ENCODE results near the gene BIRC7.
"Not testable (repeated sequence)": the region's sequence is repeated elsewhere in the genome, so short reads cannot be mapped to it uniquely, and the experiment has no call there.

BIRC7 gene

DNA sequence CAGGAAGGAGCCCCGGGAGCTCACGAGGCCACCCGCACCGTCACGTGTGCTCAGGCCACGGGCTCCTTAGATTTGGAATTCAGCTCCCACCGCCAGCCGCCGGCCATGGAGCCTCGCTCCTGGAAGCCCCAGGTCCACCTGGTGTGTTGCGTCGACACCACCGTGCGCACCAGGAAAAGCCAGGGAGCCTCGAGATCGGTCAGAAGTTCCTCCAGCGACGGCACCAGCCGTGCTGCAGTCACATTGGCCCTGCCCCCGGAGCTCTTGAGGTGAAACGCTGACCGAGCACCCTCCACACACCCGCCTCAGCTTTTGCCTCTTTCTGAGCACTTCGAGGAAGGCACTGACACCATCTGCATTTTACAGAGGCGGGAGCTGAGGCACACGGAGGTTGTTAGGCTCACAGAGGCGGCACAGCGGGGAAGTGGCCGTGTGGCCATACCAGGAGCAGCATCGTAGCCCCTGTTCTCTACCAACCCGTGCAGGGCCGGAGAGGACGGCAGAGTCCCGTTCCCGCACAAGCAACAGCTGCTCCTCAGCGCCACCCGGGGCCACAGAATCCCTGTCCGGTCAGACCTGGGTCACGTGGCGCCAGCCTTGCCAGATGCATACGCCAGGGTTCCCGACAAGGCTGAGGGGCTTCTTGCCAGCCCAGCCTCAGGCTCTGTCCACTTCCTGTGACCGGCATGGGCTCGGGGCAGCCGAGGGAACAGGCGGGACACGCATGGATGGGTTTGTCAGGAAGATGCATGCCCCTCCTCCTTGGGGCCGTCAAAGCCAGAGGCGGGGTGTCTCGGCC is 11.0 kb downstream of the BIRC7 start:
- DNase-seq (ENCODE audit: low read depth in 2 of 3, low spot score in 2 of 3) = no peak

GRCh38 chr20:63247671-63248228 is 12.0 kb downstream of the BIRC7 start:
- DNase-seq (ENCODE audit: low read depth in 2 of 3, low spot score in 2 of 3) = no peak

GRCh38 chr20:63248835-63249591 is 13.3 kb downstream of the BIRC7 start:
- DNase-seq (ENCODE audit: low read depth in 2 of 3, low spot score in 2 of 3) = no peak

GRCh38 chr20:63249891-63250290 is 14.2 kb downstream of the BIRC7 start:
- DNase-seq (ENCODE audit: low read depth in 2 of 3, low spot score in 2 of 3) = no peak

DNA sequence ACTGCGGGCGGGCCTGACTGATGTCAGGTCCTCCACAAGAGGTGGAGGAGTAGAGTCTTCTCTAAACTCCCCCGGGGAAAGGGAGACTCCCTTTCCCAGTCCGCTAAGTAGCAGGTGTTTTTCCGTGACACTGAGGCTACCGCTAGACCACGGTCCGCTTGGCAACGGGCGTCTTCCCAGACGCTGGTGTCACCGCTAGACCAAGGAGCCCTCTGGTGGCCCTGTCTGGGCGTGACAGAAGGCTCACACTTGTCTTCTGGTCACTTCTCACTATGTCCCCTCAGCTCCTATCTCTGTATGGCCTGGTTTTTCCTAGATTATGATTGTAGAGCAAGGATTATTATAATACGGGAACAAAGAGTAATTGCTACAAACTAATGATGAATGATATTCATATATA is 15.6 kb downstream of the BIRC7 start:
- not testable (repeated sequence) for DNase-seq (ENCODE audit: low read depth in 2 of 3, low spot score in 2 of 3)

DNA sequence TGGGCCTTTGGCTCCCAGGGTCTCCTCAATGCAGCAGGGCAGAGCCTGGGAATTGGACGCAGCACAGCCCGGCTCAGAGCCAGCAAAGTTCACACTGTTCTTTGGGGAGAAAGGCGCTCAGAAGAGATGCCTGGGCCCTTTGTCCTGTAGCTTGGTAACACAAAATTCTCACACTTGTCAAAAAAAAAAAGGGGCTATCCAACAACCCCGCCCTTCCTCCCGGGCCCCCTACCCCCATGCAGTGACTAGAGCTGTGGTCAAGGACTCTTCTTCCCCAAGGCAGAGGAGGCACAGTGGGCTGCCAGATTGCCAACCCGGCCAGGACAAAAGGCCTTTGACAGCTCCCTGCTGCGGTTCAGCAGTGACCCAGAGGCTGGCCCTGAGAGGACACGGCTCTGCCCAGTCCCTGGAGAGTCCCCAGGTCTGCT is 16.6 kb downstream of the BIRC7 start:
- DNase-seq (ENCODE audit: low read depth in 2 of 3, low spot score in 2 of 3) = no peak

DNA sequence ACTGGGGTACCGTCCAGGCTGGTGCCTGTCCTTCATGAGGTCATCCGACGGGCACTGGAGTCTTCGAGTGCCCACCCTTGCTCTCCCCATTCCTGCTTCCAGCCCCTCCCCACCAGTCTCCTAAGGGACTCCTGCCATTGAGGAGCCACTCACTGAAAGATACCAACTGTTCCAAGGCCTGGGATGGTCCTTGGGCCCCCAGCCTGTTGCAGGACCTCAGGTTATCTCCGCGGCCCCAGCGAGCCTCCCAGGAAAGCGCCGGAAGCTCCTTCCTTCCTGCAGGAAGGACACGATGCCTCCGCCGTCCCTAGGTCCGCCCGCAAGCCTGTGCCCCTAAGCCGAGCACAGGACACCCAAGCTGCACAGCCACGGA is 17.3 kb downstream of the BIRC7 start:
- no peak for DNase-seq (ENCODE audit: low read depth in 2 of 3, low spot score in 2 of 3)

DNA sequence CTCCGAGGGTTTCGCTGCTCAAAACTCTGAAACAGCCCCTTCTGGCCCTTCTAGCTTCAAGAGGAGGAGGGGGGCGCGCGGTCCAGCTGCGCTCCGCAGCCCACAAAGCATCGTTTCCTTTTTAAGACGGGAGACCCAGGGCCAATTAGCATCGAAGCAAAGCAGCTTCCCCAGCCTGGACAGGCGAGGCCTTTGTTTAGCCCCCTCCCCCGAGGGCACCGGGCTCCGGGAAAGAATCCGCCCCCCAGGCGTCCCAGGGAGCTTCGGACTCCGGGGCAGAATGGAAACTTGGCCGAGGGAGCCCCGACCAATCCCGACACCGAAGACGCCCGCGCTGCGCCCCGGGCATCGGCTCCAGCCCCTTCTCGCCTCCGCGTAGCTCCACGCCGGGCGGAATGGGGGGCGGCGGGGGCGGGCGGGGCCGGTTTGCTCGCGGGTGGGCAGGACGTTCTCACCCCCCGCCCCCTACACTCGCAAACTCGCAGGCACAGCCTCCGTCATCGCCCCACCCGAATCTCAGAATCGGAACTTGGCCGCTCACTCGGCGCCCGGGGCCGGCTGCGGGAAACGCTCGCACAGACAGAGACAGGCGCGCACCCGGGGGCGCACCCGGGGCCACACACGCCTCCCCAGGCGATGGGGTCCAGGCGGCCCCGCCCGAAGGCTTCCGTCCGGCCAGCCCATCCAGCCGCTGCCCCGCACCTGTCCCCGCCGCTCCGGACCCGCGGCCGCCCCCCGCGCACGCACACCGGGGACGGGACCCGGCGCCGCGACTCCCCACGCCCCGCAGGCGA is 17.9 kb downstream of the BIRC7 start:
- no peak for DNase-seq (ENCODE audit: low read depth in 2 of 3, low spot score in 2 of 3)

DNA sequence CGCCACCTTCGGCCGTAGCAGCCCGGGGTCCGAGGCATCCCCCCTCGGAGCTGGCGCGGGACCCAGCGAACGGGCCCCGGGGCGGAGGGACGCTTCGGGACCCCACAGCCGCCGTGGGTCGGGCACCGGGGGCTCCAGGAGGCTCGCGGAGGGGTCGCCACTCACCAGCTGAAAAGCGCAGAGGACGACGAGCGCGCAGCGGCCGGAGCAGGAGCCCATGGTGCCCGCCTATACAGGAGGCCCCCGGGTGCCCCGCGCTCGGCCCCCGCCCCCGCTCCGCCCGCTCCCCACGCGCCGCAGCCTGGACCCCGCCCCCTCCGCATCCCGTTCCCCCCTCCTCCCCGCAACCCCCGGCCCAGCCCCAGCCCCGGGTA is 18.5 kb downstream of the BIRC7 start, which contains the start of gene NKAIN4:
NKAIN4 (minus strand) TSS at position 232 of the 374 bp plus-strand sequence; CDS start at position 219, 13 bp downstream.
- DNase-seq (ENCODE audit: low read depth in 2 of 3, low spot score in 2 of 3) = no peak

DNA sequence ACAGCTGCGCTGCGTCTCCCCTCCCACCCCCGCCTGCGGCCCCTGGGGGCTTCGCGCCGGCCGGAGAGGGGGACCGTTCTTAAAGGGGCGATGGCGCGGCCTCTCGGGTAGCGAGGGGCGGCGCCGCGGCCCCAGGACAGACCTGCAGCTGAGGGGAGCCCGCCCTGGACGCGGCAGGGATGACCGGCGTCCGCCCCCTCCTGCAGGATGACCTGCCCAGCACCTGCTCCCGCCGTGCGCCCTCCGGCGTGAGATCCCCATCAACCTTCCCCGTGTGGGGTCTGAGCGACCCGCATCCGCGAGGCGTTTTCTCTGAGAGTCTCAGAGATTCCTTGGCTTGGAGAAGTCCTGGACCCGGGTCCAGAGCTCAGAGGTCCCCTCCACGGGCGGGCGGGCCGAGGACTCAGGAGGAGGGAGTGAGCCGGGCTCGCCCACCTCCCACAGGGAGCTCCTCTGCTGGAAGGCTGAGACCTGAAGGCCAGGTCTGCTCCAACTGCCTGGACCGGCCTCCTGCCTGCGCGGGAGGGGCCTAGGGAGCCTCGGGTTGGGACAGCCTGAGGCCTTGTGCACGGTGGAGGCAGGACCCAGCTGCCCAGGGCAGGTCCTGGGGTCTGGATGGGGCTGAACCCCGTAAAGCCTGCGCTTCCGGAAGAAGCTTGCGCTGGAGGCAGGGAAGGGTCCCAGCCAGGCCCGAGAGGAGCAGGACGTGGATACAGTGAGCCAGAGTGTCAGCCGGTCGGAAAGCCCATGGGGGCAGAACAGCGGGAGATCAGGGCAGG is 19.1 kb downstream of the BIRC7 start:
- DNase-seq (ENCODE audit: low read depth in 2 of 3, low spot score in 2 of 3) = no peak

DNA sequence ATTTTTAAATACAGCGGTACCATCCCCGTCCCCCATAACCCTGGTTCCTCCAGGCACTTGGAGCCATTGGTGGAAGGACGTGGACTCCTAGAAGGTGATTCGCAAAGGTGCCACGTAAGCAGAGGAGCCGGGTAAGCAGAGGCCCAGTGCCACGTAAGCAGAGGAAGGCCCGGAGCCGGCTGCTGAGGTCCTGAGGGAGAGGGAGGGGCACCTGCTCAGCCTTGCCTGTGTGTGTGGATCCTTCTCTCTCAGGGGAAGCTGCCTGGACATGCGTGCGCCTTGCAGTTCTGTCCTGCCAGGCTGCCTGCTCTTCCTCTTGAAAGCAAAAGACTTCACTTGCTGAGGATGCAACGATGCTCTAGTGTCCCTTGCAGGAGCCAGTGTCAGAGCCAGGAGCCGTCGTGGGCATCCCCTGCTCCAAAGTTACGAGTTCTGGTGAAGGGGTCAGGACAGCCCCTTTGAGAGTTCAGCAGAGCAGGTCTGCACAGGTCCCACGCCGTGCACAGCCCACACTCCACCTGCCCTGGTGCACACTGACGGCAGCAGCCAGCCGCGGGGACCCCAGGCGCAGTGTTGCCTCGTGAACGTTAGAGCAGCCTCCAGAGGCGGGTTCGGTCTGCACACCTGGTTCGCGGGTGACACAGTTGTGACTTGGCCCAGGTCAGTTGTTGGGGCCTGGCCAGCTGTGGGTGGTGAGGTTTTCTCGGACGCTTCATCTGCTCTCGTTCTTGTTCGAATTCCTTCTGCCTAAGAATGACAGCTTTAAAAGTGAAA is 20.4 kb downstream of the BIRC7 start:
- DNase-seq (ENCODE audit: low read depth in 2 of 3, low spot score in 2 of 3) = no peak

DNA sequence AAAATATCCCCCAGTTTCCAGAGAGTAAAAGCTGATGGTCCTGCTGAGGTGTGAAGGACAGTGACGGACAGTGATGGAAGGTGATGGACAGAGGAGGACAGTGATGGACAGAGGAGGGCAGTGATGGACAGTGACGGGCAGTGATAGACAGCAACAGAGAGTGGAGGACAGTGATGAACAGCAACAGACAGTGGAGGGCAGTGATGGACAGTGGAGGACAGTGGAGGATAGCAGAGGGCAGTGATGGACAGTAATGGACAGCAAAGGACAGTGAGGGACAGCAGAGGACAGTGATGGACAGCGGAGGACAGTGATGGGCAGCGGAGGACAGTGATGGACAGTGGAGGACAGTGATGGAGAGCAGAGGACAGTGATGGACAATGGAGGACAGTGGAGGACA is 21.2 kb downstream of the BIRC7 start:
- DNase-seq (ENCODE audit: low read depth in 2 of 3, low spot score in 2 of 3) = no peak

DNA sequence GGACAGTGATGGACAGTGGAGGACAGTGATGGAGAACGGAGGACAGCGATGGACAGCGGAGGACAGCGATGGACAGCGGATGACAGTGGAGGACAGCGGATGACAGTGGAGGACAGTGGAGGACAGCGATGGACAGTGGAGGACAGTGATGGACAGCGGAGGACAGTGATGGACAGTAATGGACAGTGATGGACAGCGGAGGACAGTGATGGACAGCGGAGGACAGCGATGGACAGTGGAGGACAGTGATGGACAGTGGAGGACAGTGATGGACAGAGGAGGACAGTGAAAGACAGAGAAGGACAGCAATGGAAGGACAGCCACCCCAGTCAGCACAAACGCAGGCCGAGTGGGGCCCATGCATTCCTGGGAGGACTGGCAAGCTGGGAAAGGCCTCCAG is 21.9 kb downstream of the BIRC7 start:
- DNase-seq (ENCODE audit: low read depth in 2 of 3, low spot score in 2 of 3) = no peak

- no peak for DNase-seq (ENCODE audit: low read depth in 2 of 3, low spot score in 2 of 3)
Measured at GRCh38 chr20:63258781-63259180, 23.1 kb downstream of the BIRC7 start.

DNA sequence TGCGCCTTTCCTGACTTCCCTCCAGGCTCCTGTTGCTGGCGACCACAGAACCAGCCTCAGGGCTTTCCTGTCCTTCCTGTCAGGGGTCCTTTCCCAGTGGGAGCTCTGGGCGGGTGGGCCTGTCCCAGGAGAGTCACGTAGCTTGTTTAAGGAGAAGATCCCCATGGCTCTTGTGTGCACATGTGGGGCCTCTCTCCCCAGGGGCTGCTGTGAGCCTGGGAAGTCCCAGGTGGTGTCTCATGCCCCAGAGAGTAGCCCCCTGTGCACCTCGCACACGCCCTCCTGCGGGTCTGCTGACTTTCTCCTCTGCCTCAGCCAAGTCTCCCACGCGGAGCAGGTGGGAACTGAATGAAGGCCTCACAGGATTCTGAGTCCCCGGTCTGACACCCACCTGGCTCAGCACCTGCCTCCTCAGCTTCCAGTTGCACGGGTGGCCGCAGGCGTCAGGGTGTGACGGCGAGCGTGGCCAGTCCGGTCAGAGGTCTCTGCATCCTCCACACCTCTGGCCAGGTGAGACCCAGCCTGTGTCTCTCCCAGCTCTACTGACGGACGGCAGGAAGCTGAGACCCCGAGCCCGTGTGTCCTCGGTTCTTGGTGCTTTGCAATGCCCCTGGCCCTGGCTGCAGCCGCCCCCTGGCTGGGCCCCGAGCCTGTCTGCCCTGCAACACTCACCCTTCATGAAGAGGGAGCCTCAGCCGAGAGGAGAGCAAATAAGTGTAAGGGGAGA is 24.2 kb downstream of the BIRC7 start:
- no peak for DNase-seq (ENCODE audit: low read depth in 2 of 3, low spot score in 2 of 3)

GRCh38 chr20:63260521-63260920 is 24.8 kb downstream of the BIRC7 start:
- DNase-seq (ENCODE audit: low read depth in 2 of 3, low spot score in 2 of 3) = no peak

DNA sequence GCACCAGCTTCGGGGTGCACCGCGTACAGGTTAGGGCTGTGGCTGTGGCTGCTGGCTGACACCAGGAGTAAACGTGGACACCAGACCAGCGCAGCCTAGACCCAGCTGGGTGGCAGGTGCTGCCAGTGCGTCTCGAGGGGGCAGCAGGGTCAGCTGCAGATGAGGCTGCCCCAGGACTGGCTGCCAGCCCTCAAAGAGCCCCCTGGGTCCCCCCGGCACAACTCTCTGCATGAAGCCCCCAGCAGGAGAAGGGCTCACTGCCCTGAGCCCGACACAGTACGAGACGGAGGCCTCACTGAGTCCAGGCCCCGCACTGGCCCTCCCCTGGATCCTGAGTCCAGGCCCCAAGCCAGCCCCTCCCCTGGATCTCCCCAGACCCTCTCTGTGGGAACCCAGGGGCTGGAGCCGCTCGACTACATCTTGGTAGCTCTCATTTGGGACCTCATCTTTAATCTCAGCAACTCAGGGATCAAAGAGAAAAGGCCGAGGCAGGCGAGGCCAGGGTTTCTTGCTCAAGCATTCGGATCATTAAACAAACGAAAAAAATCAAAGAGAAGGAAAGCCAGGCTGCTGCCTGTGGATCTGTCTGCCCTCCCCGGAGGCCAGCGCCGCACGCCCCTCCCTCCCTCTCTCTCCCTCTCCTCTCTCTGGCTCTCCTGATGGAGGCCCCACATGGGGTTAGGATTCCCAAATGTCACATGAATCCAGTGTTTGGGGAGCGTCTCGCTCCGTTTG is 25.5 kb downstream of the BIRC7 start:
- no peak for DNase-seq (ENCODE audit: low read depth in 2 of 3, low spot score in 2 of 3)

DNA sequence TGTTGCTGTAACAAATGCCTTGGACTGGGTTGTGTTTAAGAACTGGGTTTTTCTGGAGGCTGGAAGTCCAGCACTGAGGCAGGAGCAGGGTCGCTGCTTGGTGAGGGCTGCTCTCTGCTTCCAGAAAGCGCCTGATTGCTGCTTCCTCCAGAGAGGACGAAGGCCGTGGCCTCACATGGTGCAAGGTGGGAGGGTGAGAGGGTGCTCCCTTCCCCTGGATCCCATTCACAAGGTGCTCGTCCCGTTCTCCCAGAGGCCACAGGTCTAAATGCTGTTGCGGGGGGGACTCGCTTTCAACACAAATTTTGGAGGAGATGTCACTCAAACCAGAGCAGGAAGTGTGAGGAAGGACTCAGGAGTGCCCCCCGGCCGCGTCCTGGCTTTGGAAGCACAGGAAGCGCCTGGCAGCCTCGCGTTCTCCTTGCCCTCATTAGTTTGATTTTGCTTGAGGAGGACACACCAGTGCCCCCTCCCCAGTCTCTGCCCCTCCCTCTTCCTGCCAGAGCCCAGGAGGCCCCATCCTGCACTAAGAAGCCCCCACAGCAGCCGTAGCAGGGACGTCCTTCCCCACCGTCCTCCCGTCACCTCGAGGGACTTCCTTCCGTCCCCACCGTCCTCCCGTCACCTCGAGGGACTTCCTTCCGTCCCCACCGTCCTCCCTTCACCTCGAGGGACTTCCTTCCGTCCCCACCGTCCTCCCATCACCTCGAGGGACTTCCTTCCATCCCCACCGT is 26.3 kb downstream of the BIRC7 start:
- no peak for DNase-seq (ENCODE audit: low read depth in 2 of 3, low spot score in 2 of 3)
